ENCODE results near the gene SPATA13.

The SPATA13 gene

GRCh38 chr13:24225930-24226329 is 65.4 kb downstream of the SPATA13 start:
- DNase-seq, result no peak

DNA sequence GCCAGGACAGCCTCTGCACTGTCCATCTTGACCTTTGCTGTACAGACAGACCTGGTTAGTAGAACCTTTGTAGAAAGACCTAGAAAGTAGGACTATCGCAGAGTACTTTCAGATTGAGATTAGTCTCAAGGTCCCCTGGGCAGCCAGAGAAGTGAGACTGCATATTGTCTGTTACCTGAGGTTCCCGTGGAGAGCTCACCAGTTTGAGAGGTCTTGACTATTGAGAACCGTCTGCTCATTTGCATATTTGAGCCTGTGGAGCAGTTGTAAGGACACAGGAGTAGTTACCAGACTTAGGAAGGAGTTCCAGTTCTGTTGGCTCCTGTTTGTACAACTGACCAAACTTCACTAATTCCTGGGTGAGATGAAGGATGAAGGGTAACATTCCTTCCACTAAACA is 66.2 kb downstream of the SPATA13 start:
- no peak for DNase-seq

DNA sequence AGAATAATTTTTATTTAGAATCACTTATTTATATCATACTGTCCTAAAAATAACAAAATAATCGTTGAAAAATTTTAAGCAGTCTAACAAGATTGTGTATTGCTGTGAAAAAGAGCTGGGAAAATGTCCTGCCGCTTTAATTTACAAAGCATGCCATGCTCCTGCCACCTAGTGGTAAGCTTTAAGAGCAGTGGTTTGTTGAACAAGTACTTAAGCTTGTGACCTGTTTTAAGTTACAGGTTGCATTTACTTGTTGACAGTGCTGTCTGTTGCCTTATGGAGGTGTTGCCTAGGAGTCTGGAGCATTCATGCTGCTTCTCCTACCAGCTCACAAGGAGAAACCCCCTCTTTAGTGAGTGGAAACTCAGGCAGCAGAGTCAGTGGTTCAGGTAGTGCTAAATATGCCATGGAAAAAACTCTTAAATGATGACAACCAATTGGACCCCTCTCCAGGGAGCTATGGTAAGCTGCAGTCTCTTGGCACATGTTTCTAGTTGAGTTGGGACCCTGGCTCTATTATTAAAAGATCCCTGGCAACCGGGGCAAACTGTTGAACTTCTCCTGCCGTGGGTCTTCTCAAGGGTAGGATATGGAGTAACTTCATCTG is 68.4 kb downstream of the SPATA13 start:
- DNase-seq, result peak; percentile 58

GRCh38 chr13:24230428-24231072 is 70.0 kb downstream of the SPATA13 start:
- peak; percentile 39 for DNase-seq

- no peak for DNase-seq
Measured at GRCh38 chr13:24231377-24231776, 70.9 kb downstream of the SPATA13 start.

DNA sequence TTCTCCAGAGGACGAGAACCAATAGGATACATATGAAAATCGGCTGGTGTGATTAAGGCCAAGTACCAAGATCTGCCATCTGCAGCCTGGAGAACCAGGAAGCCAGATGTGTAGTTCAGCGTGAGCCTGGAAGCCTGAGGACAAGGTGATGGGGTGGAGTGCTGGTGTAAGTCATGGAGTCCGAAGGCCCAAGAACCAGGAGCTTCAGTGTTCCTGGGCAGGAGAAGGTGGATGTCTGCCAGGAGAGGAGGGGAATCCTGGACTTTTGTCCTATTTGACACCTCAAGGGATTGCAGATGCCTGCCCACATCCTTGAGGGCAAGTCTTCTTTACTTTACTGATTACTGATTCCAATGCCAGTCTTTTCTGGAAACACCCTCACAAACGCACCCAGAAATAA is 71.5 kb downstream of the SPATA13 start:
- peak; percentile 16 for DNase-seq

- DNase-seq, result peak; percentile 49
Measured at GRCh38 chr13:24232474-24232873, 72.0 kb downstream of the SPATA13 start.

- peak; percentile 26 for DNase-seq
Measured at GRCh38 chr13:24233351-24233901, 72.9 kb downstream of the SPATA13 start.

DNA sequence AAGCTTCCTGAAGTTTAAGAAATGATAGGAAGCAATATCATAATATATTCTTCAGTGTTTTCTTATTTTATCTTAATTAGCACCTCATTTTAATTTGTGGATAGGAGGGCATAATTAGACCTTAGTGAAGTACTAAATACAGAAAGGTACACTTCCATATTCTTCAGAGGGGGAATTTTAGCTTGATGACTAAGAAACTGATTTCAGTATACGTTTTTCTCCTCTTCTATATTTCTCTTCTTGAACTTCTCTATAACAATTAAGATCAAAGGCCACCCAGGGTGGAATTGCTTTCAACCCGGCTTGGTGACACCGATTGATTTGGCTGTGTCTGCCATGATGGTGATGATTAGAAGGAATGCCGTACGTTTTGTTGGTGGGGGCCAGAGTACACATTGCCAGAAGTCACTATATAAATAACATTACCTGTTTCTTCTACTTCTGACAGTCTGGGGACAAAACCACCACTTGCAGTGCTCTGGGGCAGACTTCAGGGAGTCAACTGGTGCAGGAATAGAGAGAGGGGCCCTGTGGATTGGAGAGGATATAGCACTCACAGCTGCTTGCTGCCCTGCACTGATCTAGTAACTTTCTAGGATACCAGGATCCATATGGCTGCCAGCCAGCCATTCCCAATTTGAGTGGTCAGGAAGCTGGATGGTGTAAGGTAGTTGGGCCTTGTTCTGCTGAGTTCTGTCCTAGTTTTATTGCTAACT is 73.8 kb downstream of the SPATA13 start:
- peak; percentile 43 for DNase-seq

DNA sequence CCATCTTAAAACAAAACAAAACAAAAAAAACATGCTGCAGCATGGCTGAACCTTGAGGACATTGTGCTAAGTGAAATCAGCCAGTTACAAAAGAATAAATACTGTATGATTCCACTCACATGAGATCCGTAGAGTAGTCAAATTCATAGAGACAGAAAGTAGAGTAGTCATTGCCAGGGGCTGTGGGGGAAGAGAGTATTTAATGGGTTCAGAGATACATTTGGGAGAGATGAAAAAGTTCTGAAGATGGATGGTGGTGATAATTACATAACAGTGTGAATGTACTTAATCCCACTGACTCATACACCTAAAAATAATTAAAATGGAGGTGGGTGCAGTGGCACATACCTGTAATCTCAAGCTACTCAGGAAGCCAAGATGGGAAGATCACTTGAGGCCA is 76.8 kb downstream of the SPATA13 start:
- DNase-seq, result no peak

GRCh38 chr13:24241336-24241735 is 80.8 kb downstream of the SPATA13 start:
- DNase-seq, result no peak

DNA sequence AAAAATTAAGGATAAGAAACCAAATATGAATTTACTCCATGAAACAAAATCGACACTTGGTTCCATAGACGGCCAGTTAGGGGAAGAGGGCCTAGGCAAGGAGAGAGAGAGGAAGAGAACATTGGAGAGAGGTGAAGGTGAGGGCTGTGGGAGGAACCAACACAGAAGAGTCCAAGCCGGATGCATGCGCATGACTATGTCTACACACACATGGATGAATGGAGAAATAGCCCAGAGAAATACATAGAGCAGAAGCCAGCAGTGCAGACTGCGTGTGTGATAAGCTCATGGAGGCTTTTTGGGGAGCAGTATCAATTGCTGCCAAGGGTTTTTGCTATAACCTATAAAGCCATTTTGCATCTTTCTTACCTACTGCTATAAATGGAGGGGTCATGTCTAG is 81.6 kb downstream of the SPATA13 start:
- DNase-seq, result no peak

- DNase-seq, result no peak
Measured at GRCh38 chr13:24243302-24243701, 82.8 kb downstream of the SPATA13 start.

DNA sequence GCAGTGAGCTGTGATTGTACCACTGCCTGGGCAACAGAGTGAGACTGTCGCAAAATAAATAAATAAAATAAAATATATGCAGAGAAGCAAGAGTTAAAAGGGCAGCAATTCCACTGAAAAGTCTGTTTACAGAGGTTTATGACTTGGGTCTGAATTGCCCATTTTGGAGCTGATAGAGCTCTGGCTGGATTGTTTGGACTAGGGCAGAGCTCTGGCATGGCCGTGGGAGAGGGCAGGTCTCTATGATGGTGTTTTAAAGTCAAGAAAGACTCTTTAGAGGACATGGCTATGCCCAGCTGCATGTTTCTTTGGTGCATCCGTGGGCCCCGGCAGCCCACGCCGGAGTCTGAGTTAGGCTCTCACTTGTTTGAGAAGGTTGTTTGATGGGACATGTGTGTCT is 84.3 kb downstream of the SPATA13 start:
- DNase-seq, result no peak

DNA sequence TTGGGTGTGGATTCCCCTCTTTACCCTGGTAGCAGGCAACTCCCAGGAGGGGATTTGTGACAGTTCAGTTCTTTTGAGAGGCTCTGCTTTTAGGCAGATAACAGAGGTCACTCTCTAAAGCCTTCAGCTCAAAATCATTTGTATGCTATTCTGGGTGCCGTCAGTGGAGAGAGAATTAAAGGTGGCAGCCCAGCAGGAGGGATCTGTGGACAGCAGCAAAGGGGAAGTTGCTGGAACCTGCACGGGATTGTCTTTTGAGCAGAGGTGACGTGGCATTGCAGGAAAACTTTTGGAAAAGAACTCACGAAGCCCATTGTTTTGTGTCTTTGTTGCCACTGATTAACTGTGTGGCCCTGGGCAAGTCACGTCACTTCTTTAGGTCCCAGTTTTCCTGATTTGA is 86.5 kb downstream of the SPATA13 start:
- DNase-seq, result no peak

GRCh38 chr13:24249624-24250023 is 89.1 kb downstream of the SPATA13 start:
- no peak for DNase-seq

DNA sequence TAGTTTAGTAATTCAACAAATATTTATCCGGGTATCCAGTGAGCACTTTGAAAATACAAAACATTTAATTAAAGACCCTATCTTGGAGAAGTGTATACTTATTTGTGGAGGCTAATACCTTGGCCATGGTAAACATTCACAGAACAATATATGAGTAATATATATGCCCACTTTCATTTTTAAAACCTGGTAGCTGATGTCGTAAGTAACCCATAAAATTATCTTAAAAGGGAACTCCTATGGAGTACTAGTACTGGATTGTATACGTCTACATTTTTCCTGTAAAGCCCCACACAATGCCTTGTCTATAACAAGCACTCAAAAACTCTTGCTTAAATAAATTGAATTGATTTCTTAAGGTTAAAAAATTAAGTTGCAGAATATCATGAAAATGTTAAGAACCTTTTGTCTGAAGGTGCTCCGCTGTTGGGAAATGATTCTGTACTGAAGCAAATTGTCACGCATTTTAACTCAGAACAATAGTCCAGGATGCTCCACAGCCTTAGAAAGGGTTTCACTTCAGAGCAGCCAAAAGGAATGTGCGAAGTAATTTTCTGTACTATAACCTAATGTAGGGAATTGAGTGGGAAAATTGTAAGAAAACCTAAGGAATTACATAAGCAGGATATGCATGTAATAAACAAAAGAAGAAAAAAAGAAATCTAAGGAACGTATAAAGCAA is 90.0 kb downstream of the SPATA13 start:
- no peak for DNase-seq

DNA sequence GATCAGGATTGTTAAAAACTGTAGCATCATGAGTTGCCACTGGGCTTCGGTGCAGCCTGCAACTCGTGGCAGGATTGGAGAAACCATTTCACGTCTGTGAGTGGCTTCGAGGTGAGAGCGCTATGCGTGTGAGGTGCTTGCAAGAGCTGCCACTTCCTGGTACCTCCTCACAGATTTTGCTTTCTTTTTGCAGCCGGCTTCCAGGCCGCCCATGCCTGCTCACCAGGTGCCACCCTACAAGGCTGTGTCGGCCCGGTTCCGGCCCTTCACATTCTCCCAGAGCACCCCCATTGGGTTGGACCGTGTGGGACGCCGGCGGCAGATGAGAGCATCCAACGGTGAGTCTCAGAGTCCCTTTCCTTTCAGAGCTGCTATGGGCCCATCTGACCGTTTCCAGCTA is 91.0 kb downstream of the SPATA13 start:
- no peak for DNase-seq

GRCh38 chr13:24252136-24252535 is 91.6 kb downstream of the SPATA13 start:
- no peak for DNase-seq

DNA sequence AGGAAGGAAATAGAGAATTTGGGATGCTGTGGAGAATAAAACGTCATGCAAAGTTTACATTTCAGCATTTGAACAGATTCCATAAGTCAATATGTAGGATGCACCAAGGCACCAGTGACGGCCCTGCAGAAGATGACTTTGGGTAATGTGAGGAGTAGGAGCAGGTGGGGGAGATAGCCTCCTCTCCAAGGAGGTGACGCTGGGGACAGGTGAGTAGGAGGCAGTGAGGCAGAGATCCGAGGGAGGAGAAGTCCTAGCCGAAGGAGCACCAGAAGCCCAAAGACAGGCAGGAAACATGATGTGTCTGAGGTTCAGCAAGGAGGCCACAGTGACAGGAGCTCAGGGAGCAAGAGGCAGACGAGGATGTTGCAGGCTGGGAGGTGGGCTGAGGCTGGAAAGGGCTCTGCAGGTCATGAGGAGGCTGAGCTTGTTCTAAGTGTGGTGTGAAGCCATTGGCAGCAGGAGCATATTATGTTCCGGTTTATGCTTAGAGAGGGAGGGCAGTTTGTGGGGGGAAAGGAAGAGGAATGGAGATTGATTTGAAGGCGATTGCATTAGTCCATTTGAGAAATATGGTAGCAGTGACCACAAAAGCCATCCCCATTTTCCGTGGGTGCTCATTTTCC is 93.1 kb downstream of the SPATA13 start:
- DNase-seq, result no peak

DNA sequence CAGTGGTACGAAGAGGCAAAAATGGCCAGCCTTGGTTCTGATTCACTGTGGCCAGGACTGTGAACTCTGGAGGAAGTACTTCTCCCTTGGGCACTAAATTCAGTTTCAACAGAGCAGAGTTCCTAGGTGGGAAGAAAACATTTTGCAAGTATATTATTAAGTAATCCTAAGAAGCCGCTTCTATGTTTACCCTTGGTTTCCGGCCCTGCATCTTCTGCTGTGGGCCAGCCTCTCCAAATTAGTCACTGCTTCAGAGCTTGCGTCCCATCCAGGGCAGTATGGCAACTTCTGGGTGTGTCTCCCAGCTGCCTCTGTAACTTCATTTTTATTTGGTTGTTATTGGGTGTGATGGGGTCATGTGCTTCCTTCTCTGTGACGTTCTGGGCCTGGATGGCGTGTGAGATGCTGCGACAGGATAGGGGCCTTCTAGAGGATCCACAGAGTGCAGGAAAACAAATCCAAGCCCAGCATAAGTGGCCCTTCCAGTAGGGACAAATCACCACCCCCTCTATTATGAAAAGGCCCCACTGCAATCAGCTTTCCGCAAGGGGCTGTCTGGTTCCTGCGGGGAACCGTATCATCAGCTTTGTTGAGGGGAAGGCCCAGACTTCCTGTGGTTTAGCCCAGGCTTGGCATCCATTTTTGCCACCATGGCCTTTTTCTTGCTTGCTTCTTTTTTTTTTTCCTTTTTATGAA is 93.8 kb downstream of the SPATA13 start:
- no peak for DNase-seq

DNA sequence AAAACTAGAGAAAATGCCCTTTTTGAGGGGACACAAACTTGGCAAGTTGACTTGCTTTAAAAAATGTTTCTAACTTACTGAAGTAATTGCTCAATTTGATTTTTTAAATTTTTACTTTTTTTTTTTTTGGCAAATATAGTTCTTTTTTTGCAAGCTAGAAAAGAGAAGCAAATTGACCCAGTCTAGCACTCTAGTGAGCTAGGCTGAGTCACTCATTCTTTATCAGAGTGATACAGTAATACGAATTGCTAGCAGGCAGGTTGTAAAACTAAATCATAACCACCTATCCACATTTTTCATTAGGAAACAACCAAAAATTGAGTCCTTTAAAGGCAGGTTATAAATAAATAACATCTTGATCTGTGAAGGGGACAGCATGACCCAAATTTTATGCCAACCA is 97.0 kb downstream of the SPATA13 start:
- no peak for DNase-seq

Measured in islet precursor cell (in vitro differentiated cells).